Liver (tissue), 9 donors: ENCODE results near the gene BTF3. TPM values are rescaled to one million over a fixed set of nuclear protein-coding genes. Genes with fewer than 3 reads are reported as not detected.
A peak's percentile ranks its signal among the peaks of the same experiment; 100 is the strongest.

Experiments used
- DNase-seq: peaks from one replicate; pipeline ENCODE4 v3.0.0-alpha.2; 2017; ENCODE audit warnings: low spot score
- H3K27ac ChIP-seq, 2 donors: one replicate each; pipeline ENCODE4 v1.7.0; 2013; ENCODE audit warnings: inconsistent platforms in 2 of 2, low read length in 2 of 2, control low read depth in 1 of 2, low read depth in 1 of 2, mild to moderate bottlenecking in 1 of 2
- H3K27me3 ChIP-seq, 4 donors: one replicate each; pipeline versions ENCODE4 v1.6.1 to v1.7.0; 2013; ENCODE audit warnings: low read length in 3 of 4, inconsistent platforms in 1 of 4, mild to moderate bottlenecking in 1 of 4, moderate library complexity in 1 of 4; ENCODE audit not compliant: control insufficient read depth in 4 of 4, insufficient read depth in 4 of 4
- H3K36me3 ChIP-seq, 4 donors: one replicate each; pipeline versions ENCODE4 v1.6.1 to v1.7.0; 2013; ENCODE audit warnings: low read length in 3 of 4, mild to moderate bottlenecking in 3 of 4, low read depth in 1 of 4, moderate library complexity in 1 of 4; ENCODE audit not compliant: control insufficient read depth in 4 of 4, insufficient read depth in 3 of 4
- H3K4me1 ChIP-seq, 4 donors: one replicate each; pipeline versions ENCODE4 v1.6.1 to v1.7.0; 2013; ENCODE audit warnings: low read length in 3 of 4, mild to moderate bottlenecking in 3 of 4, moderate library complexity in 1 of 4; ENCODE audit not compliant: control insufficient read depth in 4 of 4, insufficient read depth in 4 of 4
- H3K4me3 ChIP-seq, 3 donors: one replicate each; pipeline versions ENCODE4 v1.6.1 to v1.7.0; 2013; ENCODE audit warnings: low read length in 3 of 3, control low read depth in 1 of 3, low read depth in 1 of 3, mild to moderate bottlenecking in 1 of 3
- H3K9ac ChIP-seq, 2 donors: one replicate each; pipeline ENCODE4 v1.7.0; 2013; ENCODE audit warnings: low read length in 2 of 2, mild to moderate bottlenecking in 2 of 2, moderate library complexity in 2 of 2, control low read depth in 1 of 2, low read depth in 1 of 2
- H3K9me3 ChIP-seq, 4 donors: one replicate each; pipeline versions ENCODE4 v1.6.1 to v1.7.0; 2013; ENCODE audit warnings: low read length in 3 of 4; ENCODE audit not compliant: control insufficient read depth in 4 of 4
- EGR1 ChIP-seq, 2 donors: IDR thresholded peaks; 2 replicates each; pipeline ENCODE4 v1.6.1; 2016 to 2018; ENCODE audit warnings: antibody characterized with exemption in 2 of 2, low read depth in 2 of 2
- FOXA2 ChIP-seq: IDR thresholded peaks from 2 replicates; pipeline ENCODE4 v1.6.1; 2016; ENCODE audit warnings: antibody characterized with exemption
- GABPA ChIP-seq, 2 donors: IDR thresholded peaks in 1 of 2; conservative IDR thresholded peaks in 1 of 2; 2 replicates each; pipeline ENCODE4 v1.6.1; 2016; ENCODE audit warnings: antibody characterized with exemption in 2 of 2, mild to moderate bottlenecking in 1 of 2, moderate library complexity in 1 of 2
- HNF4A ChIP-seq, 2 donors: conservative IDR thresholded peaks; 2 replicates each; pipeline ENCODE4 v1.6.1; 2016; ENCODE audit warnings: antibody characterized with exemption in 2 of 2, mild to moderate bottlenecking in 2 of 2
- JUND ChIP-seq, 2 donors: IDR thresholded peaks; 2 replicates each; pipeline ENCODE4 v1.6.1; 2016; ENCODE audit warnings: antibody characterized with exemption in 2 of 2
- NR2F2 ChIP-seq: IDR thresholded peaks from 2 replicates; pipeline ENCODE4 v1.6.1; 2016; ENCODE audit warnings: antibody characterized with exemption
- RAD21 ChIP-seq, 2 donors: IDR thresholded peaks; 2 replicates each; pipeline ENCODE4 v1.6.1; 2016; ENCODE audit warnings: antibody characterized with exemption in 2 of 2, mild to moderate bottlenecking in 2 of 2
- RXRA ChIP-seq, 2 donors: IDR thresholded peaks; 2 replicates each; pipeline ENCODE4 v1.6.1; 2017 to 2018; ENCODE audit warnings: antibody characterized with exemption in 2 of 2, mild to moderate bottlenecking in 1 of 2
- SP1 ChIP-seq: IDR thresholded peaks from 2 replicates; pipeline ENCODE4 v1.6.1; 2018; ENCODE audit warnings: antibody characterized with exemption, mild to moderate bottlenecking
- TAF1 ChIP-seq: conservative IDR thresholded peaks from 2 replicates; pipeline ENCODE4 v1.6.1; 2016; ENCODE audit warnings: antibody characterized with exemption, mild to moderate bottlenecking
- YY1 ChIP-seq: IDR thresholded peaks from 2 replicates; pipeline ENCODE4 v1.6.1; 2016; ENCODE audit warnings: antibody characterized with exemption, mild to moderate bottlenecking
- WGBS: extraction: QIAGEN DNeasy Blood & Tissue Kit; methylation state at CpG from one replicate; pipeline ENCODE4 v1.1.7; 2013; 5-methylcytosine and 5-hydroxymethylcytosine counted together
- polyA plus RNA-seq, 2 donors: library from polyadenylated mRNA; stranded (reverse) in 1 of 2; unstranded in 1 of 2; fragments of 200-250 nt in 1 of 2; fragments of >200 nt in 1 of 2; fragmentation: Nextera tagmentation in 1 of 2; extraction: Ambion mirVana in 1 of 2; gene quantifications; one replicate each; pipeline versions ENCODE4 v1.2.1 to v1.2.3, GENCODE V29; 2013 to 2015
- total RNA-seq, 2 donors: library from RNA; depleted of rRNA; stranded (reverse); fragments of >200 nt; gene quantifications; one replicate each; pipeline ENCODE4 v1.2.3, GENCODE V29; 2014
- TF ChIP-seq, protein P1 (sequence below): IDR thresholded peaks from 2 replicates; pipeline ENCODE4 v1.6.1; 2016; ENCODE audit warnings: antibody characterized with exemption
- TF ChIP-seq, protein P2 (sequence below): IDR thresholded peaks from 2 replicates; pipeline ENCODE4 v1.6.1; 2016; ENCODE audit warnings: antibody characterized with exemption
- TF ChIP-seq, protein P3 (sequence below): IDR thresholded peaks from 2 replicates; pipeline ENCODE4 v1.6.1; 2016; ENCODE audit warnings: antibody characterized with exemption, mild to moderate bottlenecking
- TF ChIP-seq, protein P4 (sequence below): IDR thresholded peaks from 2 replicates; pipeline ENCODE4 v1.6.1; 2016; ENCODE audit warnings: antibody characterized with exemption
- TF ChIP-seq, protein P5 (sequence below): fragments of 150-350 bp; IDR thresholded peaks from 2 replicates; pipeline ENCODE4 v1.5.1; 2017; ENCODE audit warnings: improper control_type of control experiment, low read depth, low read length; ENCODE audit not compliant: missing input control
- donor health status: healthy.
- donor health status: healthy.
- donor health status: healthy.
- donor health status: healthy.
- donor health status: healthy.

The BTF3 gene
- total and polyA plus RNA-seq, 4 donors, result 97.5 to 246 (median 213) TPM

DNA sequence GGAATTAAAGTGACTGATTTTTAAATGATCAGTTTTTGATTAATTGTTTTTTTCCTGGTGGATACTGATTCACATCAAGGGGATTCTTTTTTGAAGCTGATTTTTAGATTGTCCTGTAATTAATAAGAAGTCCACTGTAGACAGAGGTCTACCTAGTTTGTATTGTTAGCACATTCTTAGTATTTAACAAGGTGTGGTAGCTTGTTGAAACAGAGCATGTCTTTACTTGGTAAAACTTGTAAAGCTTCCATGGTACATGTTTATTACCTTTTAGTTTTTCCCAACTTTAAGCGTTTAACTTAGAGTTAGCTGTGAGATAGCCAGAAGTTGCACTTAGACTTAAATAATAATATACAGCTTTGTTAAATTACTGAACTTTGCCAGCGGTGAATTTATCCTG, 1.5 kb downstream of the BTF3 start:
- TF ChIP-seq, protein P1, sequence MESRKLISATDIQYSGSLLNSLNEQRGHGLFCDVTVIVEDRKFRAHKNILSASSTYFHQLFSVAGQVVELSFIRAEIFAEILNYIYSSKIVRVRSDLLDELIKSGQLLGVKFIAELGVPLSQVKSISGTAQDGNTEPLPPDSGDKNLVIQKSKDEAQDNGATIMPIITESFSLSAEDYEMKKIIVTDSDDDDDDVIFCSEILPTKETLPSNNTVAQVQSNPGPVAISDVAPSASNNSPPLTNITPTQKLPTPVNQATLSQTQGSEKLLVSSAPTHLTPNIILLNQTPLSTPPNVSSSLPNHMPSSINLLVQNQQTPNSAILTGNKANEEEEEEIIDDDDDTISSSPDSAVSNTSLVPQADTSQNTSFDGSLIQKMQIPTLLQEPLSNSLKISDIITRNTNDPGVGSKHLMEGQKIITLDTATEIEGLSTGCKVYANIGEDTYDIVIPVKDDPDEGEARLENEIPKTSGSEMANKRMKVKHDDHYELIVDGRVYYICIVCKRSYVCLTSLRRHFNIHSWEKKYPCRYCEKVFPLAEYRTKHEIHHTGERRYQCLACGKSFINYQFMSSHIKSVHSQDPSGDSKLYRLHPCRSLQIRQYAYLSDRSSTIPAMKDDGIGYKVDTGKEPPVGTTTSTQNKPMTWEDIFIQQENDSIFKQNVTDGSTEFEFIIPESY, result no peak
- TF ChIP-seq GABPA (IDR thresholded peaks at IDR 0.05 in 1 of 2, conservative IDR thresholded peaks at IDR 0.05 in 1 of 2) (no peak), FOXA2 (no peak)
- TF ChIP-seq, protein P2, sequence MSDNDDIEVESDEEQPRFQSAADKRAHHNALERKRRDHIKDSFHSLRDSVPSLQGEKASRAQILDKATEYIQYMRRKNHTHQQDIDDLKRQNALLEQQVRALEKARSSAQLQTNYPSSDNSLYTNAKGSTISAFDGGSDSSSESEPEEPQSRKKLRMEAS, result no peak
- Histone ChIP-seq H3K27ac (no peak overlapping the region), H3K27me3 (no peaks in the 10 kb centered on the region), H3K36me3 (peaks cover 7 to 34% (median 30%) of the 10 kb centered on the region in 4 donors), H3K4me1 (peaks cover 0 to 32% (median 17%) of the 10 kb centered on the region in 4 donors), H3K4me3 (peak overlapping the region in 1 of 3 donors; percentile 72), H3K9me3 (no peaks in the 10 kb centered on the region), H3K9ac (peak overlapping the region; percentile 93 to 100)
- WGBS, result 84% methylated on average over 2 of the region's 2 CpGs
- DNase-seq, result no peak

DNA sequence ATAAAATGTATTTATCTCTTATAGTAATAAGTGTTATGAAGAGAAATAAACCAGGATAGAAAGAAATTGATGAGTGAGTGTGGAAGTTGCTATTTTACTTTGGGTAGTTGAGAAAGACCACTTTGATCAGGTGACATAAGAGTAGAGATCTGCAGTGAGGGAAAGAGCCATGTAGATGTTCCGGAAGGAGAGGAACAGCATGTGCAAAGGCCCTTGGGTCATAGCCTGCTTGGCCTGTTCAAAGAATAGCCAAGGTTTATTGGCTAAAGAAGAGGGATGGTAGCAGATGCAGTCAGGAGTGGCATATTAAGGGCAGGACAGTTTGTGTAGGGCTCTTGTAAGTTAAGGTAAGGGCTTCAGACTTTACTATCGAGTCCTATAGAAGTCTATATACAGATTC, 3.2 kb downstream of the BTF3 start:
- Histone ChIP-seq H3K27me3 (no peaks in the 10 kb centered on the region), H3K9ac (no peak overlapping the region), H3K36me3 (peaks cover 7 to 45% (median 37%) of the 10 kb centered on the region in 4 donors), H3K4me1 (peaks cover 0 to 32% (median 17%) of the 10 kb centered on the region in 4 donors), H3K9me3 (no peaks in the 10 kb centered on the region), H3K4me3 (no peak overlapping the region), H3K27ac (no peak overlapping the region)
- TF ChIP-seq, protein P1, result no peak
- TF ChIP-seq YY1, result no peak
- TF ChIP-seq, protein P3, sequence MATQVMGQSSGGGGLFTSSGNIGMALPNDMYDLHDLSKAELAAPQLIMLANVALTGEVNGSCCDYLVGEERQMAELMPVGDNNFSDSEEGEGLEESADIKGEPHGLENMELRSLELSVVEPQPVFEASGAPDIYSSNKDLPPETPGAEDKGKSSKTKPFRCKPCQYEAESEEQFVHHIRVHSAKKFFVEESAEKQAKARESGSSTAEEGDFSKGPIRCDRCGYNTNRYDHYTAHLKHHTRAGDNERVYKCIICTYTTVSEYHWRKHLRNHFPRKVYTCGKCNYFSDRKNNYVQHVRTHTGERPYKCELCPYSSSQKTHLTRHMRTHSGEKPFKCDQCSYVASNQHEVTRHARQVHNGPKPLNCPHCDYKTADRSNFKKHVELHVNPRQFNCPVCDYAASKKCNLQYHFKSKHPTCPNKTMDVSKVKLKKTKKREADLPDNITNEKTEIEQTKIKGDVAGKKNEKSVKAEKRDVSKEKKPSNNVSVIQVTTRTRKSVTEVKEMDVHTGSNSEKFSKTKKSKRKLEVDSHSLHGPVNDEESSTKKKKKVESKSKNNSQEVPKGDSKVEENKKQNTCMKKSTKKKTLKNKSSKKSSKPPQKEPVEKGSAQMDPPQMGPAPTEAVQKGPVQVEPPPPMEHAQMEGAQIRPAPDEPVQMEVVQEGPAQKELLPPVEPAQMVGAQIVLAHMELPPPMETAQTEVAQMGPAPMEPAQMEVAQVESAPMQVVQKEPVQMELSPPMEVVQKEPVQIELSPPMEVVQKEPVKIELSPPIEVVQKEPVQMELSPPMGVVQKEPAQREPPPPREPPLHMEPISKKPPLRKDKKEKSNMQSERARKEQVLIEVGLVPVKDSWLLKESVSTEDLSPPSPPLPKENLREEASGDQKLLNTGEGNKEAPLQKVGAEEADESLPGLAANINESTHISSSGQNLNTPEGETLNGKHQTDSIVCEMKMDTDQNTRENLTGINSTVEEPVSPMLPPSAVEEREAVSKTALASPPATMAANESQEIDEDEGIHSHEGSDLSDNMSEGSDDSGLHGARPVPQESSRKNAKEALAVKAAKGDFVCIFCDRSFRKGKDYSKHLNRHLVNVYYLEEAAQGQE, result no peak
- TF ChIP-seq SP1, result no peak
- no peak for TF ChIP-seq TAF1
- no peak for TF ChIP-seq JUND (IDR thresholded peaks at IDR 0.05)
- TF ChIP-seq EGR1 (IDR thresholded peaks at IDR 0.05; ENCODE audit: low read depth in 2 of 2), result no peak
- TF ChIP-seq, protein P4, sequence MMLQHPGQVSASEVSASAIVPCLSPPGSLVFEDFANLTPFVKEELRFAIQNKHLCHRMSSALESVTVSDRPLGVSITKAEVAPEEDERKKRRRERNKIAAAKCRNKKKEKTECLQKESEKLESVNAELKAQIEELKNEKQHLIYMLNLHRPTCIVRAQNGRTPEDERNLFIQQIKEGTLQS, result no peak
- no peak for TF ChIP-seq RXRA (IDR thresholded peaks at IDR 0.05)
- TF ChIP-seq HNF4A (conservative IDR thresholded peaks at IDR 0.05), result no peak
- TF ChIP-seq, protein P5, sequence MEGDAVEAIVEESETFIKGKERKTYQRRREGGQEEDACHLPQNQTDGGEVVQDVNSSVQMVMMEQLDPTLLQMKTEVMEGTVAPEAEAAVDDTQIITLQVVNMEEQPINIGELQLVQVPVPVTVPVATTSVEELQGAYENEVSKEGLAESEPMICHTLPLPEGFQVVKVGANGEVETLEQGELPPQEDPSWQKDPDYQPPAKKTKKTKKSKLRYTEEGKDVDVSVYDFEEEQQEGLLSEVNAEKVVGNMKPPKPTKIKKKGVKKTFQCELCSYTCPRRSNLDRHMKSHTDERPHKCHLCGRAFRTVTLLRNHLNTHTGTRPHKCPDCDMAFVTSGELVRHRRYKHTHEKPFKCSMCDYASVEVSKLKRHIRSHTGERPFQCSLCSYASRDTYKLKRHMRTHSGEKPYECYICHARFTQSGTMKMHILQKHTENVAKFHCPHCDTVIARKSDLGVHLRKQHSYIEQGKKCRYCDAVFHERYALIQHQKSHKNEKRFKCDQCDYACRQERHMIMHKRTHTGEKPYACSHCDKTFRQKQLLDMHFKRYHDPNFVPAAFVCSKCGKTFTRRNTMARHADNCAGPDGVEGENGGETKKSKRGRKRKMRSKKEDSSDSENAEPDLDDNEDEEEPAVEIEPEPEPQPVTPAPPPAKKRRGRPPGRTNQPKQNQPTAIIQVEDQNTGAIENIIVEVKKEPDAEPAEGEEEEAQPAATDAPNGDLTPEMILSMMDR, result no peak
- no peak for TF ChIP-seq FOXA2
- TF ChIP-seq NR2F2, result no peak
- no peak for TF ChIP-seq RAD21 (IDR thresholded peaks at IDR 0.05)
- TF ChIP-seq, protein P2, result no peak
- 94% methylated on average over 2 of the region's 2 CpGs for WGBS
- DNase-seq, result no peak
